ENCODE results near the gene GCHFR.

The GCHFR gene

GRCh38 chr15:40764629-40765103, 798 bp downstream of the GCHFR start:
- H3K9me3 ChIP-seq = no peaks in the 10 kb centered on the region
- no peak for TF ChIP-seq CTCF (IDR thresholded peaks at IDR 0.05)
- H3K4me3 ChIP-seq (ENCODE audit: low read depth in 1 of 2, low read length in 1 of 2) = peak overlapping the region; percentile 80 to 90
- H3K27me3 ChIP-seq = no peaks in the 10 kb centered on the region
- H3K27ac ChIP-seq = peak overlapping the region; percentile 45
- peaks cover 15% of the 10 kb centered on the region for H3K36me3 ChIP-seq
- H3K4me1 ChIP-seq (ENCODE audit: control insufficient read depth in 1 of 2, insufficient read depth in 1 of 2, low read depth in 1 of 2, low read length in 1 of 2) = peaks cover 37 to 41% of the 10 kb centered on the region in 2 experiments

GRCh38 chr15:40766194-40766815, 2.4 kb downstream of the GCHFR start:
- Histone ChIP-seq H3K9me3 (no peaks in the 10 kb centered on the region), H3K27me3 (no peaks in the 10 kb centered on the region), H3K4me3 (ENCODE audit: low read depth in 1 of 2, low read length in 1 of 2) (no peak overlapping the region), H3K4me1 (ENCODE audit: control insufficient read depth in 1 of 2, insufficient read depth in 1 of 2, low read depth in 1 of 2, low read length in 1 of 2) (peaks cover 41 to 46% of the 10 kb centered on the region in 2 experiments), H3K36me3 (peaks cover 26% of the 10 kb centered on the region), H3K27ac (no peak overlapping the region)
- TF ChIP-seq CTCF (IDR thresholded peaks at IDR 0.05) = no peak

- Histone ChIP-seq H3K4me3 (ENCODE audit: low read depth in 1 of 2, low read length in 1 of 2) (no peak overlapping the region), H3K9me3 (no peaks in the 10 kb centered on the region), H3K27ac (no peak overlapping the region), H3K27me3 (no peaks in the 10 kb centered on the region), H3K36me3 (peaks cover 34% of the 10 kb centered on the region), H3K4me1 (ENCODE audit: control insufficient read depth in 1 of 2, insufficient read depth in 1 of 2, low read depth in 1 of 2, low read length in 1 of 2) (peaks cover 41 to 46% of the 10 kb centered on the region in 2 experiments)
- no peak for TF ChIP-seq CTCF (IDR thresholded peaks at IDR 0.05)
These were observed 3.3 kb downstream of the GCHFR start for GRCh38 chr15:40766906-40767837.

- H3K27ac ChIP-seq = no peak overlapping the region
- no peaks in the 10 kb centered on the region for H3K27me3 ChIP-seq
- no peak overlapping the region for H3K4me3 ChIP-seq (ENCODE audit: low read depth in 1 of 2, low read length in 1 of 2)
- H3K4me1 ChIP-seq (ENCODE audit: control insufficient read depth in 1 of 2, insufficient read depth in 1 of 2, low read depth in 1 of 2, low read length in 1 of 2) = peaks cover 41 to 44% of the 10 kb centered on the region in 2 experiments
- no peak for TF ChIP-seq CTCF (IDR thresholded peaks at IDR 0.05)
- no peaks in the 10 kb centered on the region for H3K9me3 ChIP-seq
- peaks cover 40% of the 10 kb centered on the region for H3K36me3 ChIP-seq
These were observed 4.1 kb downstream of the GCHFR start for GRCh38 chr15:40767838-40768500.

GRCh38 chr15:40768521-40769273, 4.8 kb downstream of the GCHFR start:
- no peak overlapping the region for H3K4me3 ChIP-seq (ENCODE audit: low read depth in 1 of 2, low read length in 1 of 2)
- peaks cover 34 to 37% of the 10 kb centered on the region in 2 experiments for H3K4me1 ChIP-seq (ENCODE audit: control insufficient read depth in 1 of 2, insufficient read depth in 1 of 2, low read depth in 1 of 2, low read length in 1 of 2)
- peak overlapping the region; percentile 10 for H3K27ac ChIP-seq
- H3K9me3 ChIP-seq = no peaks in the 10 kb centered on the region
- no peaks in the 10 kb centered on the region for H3K27me3 ChIP-seq
- H3K36me3 ChIP-seq = peaks cover 48% of the 10 kb centered on the region
- TF ChIP-seq CTCF (IDR thresholded peaks at IDR 0.05) = no peak
